GM21528 (cell line): Measurements from ENCODE around the gene DCBLD1.

Experiments
- ATAC-seq: cut with Tn5 transposase; IDR thresholded peaks from one replicate; pipeline ENCODE4 v1.9.1; 2021; ENCODE audit warnings: mild to moderate bottlenecking, moderate library complexity; ENCODE audit not compliant: unreplicated experiment, low FRiP score

The DCBLD1 gene

GRCh38 chr6:117521791-117522502 lies 39.5 kb downstream of the DCBLD1 start:
- ATAC-seq, result no peak

- ATAC-seq, result no peak
Observed at GRCh38 chr6:117525607-117526006, 43.1 kb downstream of the DCBLD1 start.

GRCh38 chr6:117530467-117531242 lies 48.2 kb downstream of the DCBLD1 start:
- ATAC-seq, result no peak

- no peak for ATAC-seq
Observed at GRCh38 chr6:117531346-117531745, 48.9 kb downstream of the DCBLD1 start.

- no peak for ATAC-seq
Observed at GRCh38 chr6:117531809-117532725, 49.6 kb downstream of the DCBLD1 start.

GRCh38 chr6:117533775-117534174 lies 51.3 kb downstream of the DCBLD1 start:
- no peak for ATAC-seq

GRCh38 chr6:117534974-117535373 lies 52.5 kb downstream of the DCBLD1 start:
- no peak for ATAC-seq

GRCh38 chr6:117536317-117536716 lies 53.8 kb downstream of the DCBLD1 start:
- no peak for ATAC-seq

GRCh38 chr6:117538615-117539014 lies 56.1 kb downstream of the DCBLD1 start:
- ATAC-seq, result no peak

- no peak for ATAC-seq
Observed at GRCh38 chr6:117540670-117541069, 58.2 kb downstream of the DCBLD1 start.

- ATAC-seq, result no peak
Observed at GRCh38 chr6:117542493-117542892, 60.0 kb downstream of the DCBLD1 start.

- ATAC-seq, result no peak
Observed at GRCh38 chr6:117544716-117545115, 62.2 kb downstream of the DCBLD1 start.

- ATAC-seq, result no peak
Observed at GRCh38 chr6:117545161-117545595, 62.7 kb downstream of the DCBLD1 start.

GRCh38 chr6:117546674-117547073 lies 64.2 kb downstream of the DCBLD1 start:
- no peak for ATAC-seq

- ATAC-seq, result no peak
Observed at GRCh38 chr6:117547688-117548621, 65.5 kb downstream of the DCBLD1 start.

GRCh38 chr6:117548797-117549301 lies 66.4 kb downstream of the DCBLD1 start:
- no peak for ATAC-seq

- no peak for ATAC-seq
Observed at GRCh38 chr6:117549611-117550010, 67.1 kb downstream of the DCBLD1 start.

- no peak for ATAC-seq
Observed at GRCh38 chr6:117550078-117550600, 67.7 kb downstream of the DCBLD1 start.

GRCh38 chr6:117550618-117551242 lies 68.3 kb downstream of the DCBLD1 start:
- no peak for ATAC-seq
